ENCODE data around the gene TRIM26.
"Not testable (repeated sequence)": the region's sequence is repeated elsewhere in the genome, so short reads cannot be mapped to it uniquely, and the experiment has no call there.

Gene TRIM26

DNA sequence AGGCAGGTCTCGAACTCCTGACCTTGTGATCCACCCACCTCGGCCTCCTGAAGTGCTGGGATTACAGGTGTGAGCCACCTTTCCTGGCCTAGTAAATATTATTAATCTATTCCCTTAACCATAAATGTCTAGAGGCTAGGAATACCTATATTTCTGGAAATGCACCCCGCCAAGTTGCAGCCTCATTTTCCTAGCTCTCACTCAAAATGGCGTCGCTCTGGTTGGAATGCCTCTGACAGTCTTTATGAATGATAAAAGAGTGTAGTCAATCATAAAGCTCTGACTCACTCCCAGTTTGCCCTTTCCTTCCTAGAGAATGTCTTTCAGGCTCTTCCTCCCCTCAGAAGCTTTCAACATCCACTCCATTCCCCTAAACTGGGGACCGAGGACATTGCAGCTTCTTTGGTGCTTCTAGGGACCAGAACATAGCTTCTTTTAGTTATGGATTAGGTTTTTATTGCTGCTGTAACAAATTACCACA, 14.1 kb upstream of the TRIM26 start:
- Histone ChIP-seq H3K4me1 (ENCODE audit: control insufficient read depth, insufficient read depth, low read length, unreplicated experiment) (no peaks in the 10 kb centered on the region), H3K4me3 (ENCODE audit: low read depth, low read length) (no peak overlapping the region), H2AFZ (ENCODE audit: low read length, unreplicated experiment) (no peak overlapping the region), H3K79me2 (ENCODE audit: control insufficient read depth, insufficient read depth, low read length, unreplicated experiment) (no peaks in the 10 kb centered on the region), H3K27ac (ENCODE audit: low read depth, low read length) (no peak overlapping the region), H3K27me3 (ENCODE audit: insufficient read depth, low read length) (peaks cover 34% of the 10 kb centered on the region), H3K36me3 (ENCODE audit: insufficient read depth, low read length) (no peaks in the 10 kb centered on the region)

DNA sequence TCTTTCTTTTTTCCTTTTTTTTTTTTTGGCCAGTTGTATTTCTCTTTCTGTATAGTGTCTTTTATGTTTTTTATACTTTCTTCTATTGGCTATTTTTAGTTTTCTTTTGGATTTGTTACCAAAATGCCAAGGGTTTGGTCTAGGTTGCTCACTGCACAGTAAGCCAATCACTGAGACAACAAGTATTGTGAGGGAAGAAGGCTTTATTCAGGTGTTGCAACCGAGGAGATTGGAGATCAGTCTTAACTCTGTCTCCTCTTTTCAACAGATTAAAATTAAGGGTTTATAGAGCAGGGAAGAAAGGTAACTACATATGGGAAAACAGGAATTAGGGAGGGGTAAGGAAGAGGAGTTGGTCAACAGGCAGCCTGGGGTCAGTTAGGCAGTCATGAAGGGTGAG, 10.1 kb upstream of the TRIM26 start:
- Histone ChIP-seq H3K27me3 (ENCODE audit: insufficient read depth, low read length) (peaks cover 12% of the 10 kb centered on the region; the same call in 1 of the 2 replicates), H3K4me3 (ENCODE audit: low read depth, low read length) (no peak overlapping the region), H3K27ac (ENCODE audit: low read depth, low read length) (no peak overlapping the region), H3K36me3 (ENCODE audit: insufficient read depth, low read length) (no peaks in the 10 kb centered on the region), H2AFZ (ENCODE audit: low read length, unreplicated experiment) (no peak overlapping the region), H3K4me1 (ENCODE audit: control insufficient read depth, insufficient read depth, low read length, unreplicated experiment) (no peaks in the 10 kb centered on the region), H3K79me2 (ENCODE audit: control insufficient read depth, insufficient read depth, low read length, unreplicated experiment) (no peaks in the 10 kb centered on the region)

DNA sequence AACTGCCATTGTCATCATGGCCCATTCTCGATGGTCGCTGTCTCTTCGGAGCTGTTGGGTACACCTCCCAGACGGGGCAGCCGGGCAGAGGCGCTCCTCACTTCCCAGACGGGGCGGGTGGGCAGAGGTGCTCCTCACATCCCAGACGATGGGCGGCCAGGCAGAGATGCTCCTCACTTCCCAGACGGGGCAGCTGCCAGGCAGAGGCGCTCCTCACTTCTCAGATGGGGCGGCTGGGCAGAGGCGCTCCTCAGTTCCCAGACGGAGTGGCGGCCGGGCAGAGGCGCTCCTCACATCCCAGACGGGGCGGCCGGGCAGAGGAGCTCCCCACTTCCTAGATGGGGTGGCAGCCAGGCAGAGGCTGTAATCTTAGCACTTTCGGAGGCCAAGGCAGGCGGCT, 8.8 kb upstream of the TRIM26 start:
- not testable (repeated sequence) for H3K36me3 ChIP-seq (ENCODE audit: insufficient read depth, low read length); H3K79me2 ChIP-seq (ENCODE audit: control insufficient read depth, insufficient read depth, low read length, unreplicated experiment); H3K27ac ChIP-seq (ENCODE audit: low read depth, low read length); H2AFZ ChIP-seq (ENCODE audit: low read length, unreplicated experiment); H3K4me1 ChIP-seq (ENCODE audit: control insufficient read depth, insufficient read depth, low read length, unreplicated experiment); H3K4me3 ChIP-seq (ENCODE audit: low read depth, low read length)
- H3K27me3 ChIP-seq (ENCODE audit: insufficient read depth, low read length), result peaks cover 12% of the 10 kb centered on the region; the same call in 1 of the 2 replicates

DNA sequence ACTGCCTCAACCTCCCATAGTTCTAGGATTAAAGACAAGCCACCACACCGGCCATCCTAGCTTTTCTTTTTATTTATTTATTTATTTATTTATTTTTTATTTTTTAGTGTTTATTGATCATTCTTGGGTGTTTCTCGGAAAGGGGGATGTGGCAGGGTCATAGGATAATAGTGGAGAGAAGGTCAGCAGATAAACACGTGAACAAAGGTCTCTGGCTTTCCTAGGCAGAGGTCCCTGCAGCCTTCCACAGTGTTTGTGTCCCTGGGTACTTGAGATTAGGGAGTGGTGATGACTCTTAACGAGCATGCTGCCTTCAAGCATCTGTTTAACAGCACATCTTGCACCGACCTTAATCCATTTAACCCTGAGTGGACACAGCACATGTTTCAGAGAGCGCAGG, 8.2 kb upstream of the TRIM26 start:
- H3K79me2 ChIP-seq (ENCODE audit: control insufficient read depth, insufficient read depth, low read length, unreplicated experiment); H3K4me3 ChIP-seq (ENCODE audit: low read depth, low read length); H3K27ac ChIP-seq (ENCODE audit: low read depth, low read length); H3K36me3 ChIP-seq (ENCODE audit: insufficient read depth, low read length); H3K4me1 ChIP-seq (ENCODE audit: control insufficient read depth, insufficient read depth, low read length, unreplicated experiment); H2AFZ ChIP-seq (ENCODE audit: low read length, unreplicated experiment): not testable (repeated sequence)
- peaks cover 11% of the 10 kb centered on the region; the same call in 1 of the 2 replicates for H3K27me3 ChIP-seq (ENCODE audit: insufficient read depth, low read length)

DNA sequence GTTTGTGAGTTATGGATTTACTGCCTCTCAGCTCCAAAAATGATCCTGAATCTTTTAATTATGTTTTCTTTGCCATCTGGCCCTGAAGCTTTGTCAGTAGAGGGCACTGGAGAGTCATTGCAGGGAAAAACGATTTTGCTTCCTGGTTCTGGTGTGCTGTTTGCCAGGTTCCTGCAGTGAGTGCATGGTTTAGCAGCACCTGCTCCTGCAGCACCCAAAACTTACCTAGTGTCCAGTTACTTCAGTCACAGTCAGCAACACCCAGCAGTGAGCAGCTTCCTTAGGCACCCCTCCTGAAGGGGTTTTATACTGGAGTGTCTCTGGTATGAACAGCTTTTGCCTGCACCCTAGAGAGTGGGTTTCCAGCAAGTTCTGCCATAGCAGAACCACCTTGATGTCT, 6.0 kb upstream of the TRIM26 start:
- H3K27me3 ChIP-seq (ENCODE audit: insufficient read depth, low read length), result no peaks in the 10 kb centered on the region
- H3K79me2 ChIP-seq (ENCODE audit: control insufficient read depth, insufficient read depth, low read length, unreplicated experiment), result no peaks in the 10 kb centered on the region
- H3K4me3 ChIP-seq (ENCODE audit: low read depth, low read length), result no peak overlapping the region
- H3K4me1 ChIP-seq (ENCODE audit: control insufficient read depth, insufficient read depth, low read length, unreplicated experiment), result no peaks in the 10 kb centered on the region
- no peak overlapping the region for H2AFZ ChIP-seq (ENCODE audit: low read length, unreplicated experiment)
- no peak overlapping the region for H3K27ac ChIP-seq (ENCODE audit: low read depth, low read length)
- H3K36me3 ChIP-seq (ENCODE audit: insufficient read depth, low read length), result no peaks in the 10 kb centered on the region

DNA sequence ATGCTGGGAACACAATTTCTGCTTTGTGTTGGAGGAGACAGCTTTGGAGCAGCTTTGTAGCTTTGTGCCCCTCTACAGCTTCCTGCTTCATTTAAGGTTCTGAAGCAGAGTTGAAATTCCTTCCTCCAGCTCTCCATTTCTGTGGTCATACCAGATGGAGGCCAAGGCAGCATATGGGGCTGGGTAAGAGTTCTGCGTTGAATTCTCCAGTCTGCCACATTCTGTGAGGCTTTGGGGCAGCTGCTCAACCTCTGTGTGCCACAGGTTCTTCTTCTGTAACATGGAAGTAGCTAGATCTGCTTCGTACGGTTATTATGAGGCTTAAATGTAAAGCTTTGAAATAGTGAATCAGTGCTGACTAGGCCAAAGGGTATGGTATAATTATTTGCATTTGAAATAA, 2.9 kb upstream of the TRIM26 start:
- Histone ChIP-seq H3K4me3 (ENCODE audit: low read depth, low read length) (no peak overlapping the region), H3K79me2 (ENCODE audit: control insufficient read depth, insufficient read depth, low read length, unreplicated experiment) (peaks cover 20% of the 10 kb centered on the region), H3K4me1 (ENCODE audit: control insufficient read depth, insufficient read depth, low read length, unreplicated experiment) (peaks cover 12% of the 10 kb centered on the region), H3K27ac (ENCODE audit: low read depth, low read length) (no peak overlapping the region), H3K36me3 (ENCODE audit: insufficient read depth, low read length) (no peaks in the 10 kb centered on the region), H2AFZ (ENCODE audit: low read length, unreplicated experiment) (no peak overlapping the region), H3K27me3 (ENCODE audit: insufficient read depth, low read length) (no peaks in the 10 kb centered on the region)

DNA sequence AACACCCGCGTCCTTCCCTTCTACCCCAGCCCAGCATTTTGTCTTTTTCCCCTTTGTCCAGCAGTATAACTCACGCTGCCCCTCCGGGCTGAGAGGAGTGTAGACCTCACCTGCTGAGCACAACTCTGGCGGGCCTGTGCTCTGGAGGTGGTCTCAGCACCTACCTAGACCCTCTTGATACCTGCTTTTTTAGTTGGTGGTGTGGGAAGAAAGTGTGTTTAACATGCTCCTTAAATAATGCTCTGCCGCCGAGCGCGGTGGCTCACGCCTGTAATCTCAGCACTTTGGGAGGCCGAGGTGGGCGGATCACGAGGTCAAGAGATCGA, 1.4 kb upstream of the TRIM26 start:
- H3K4me1 ChIP-seq (ENCODE audit: control insufficient read depth, insufficient read depth, low read length, unreplicated experiment), result peaks cover 21% of the 10 kb centered on the region
- no peaks in the 10 kb centered on the region for H3K27me3 ChIP-seq (ENCODE audit: insufficient read depth, low read length)
- no peak overlapping the region for H3K27ac ChIP-seq (ENCODE audit: low read depth, low read length)
- H3K79me2 ChIP-seq (ENCODE audit: control insufficient read depth, insufficient read depth, low read length, unreplicated experiment), result peaks cover 32% of the 10 kb centered on the region
- H2AFZ ChIP-seq (ENCODE audit: low read length, unreplicated experiment), result peak overlapping the region; percentile 89
- no peaks in the 10 kb centered on the region for H3K36me3 ChIP-seq (ENCODE audit: insufficient read depth, low read length)
- H3K4me3 ChIP-seq (ENCODE audit: low read depth, low read length), result peak overlapping the region; percentile 83

DNA sequence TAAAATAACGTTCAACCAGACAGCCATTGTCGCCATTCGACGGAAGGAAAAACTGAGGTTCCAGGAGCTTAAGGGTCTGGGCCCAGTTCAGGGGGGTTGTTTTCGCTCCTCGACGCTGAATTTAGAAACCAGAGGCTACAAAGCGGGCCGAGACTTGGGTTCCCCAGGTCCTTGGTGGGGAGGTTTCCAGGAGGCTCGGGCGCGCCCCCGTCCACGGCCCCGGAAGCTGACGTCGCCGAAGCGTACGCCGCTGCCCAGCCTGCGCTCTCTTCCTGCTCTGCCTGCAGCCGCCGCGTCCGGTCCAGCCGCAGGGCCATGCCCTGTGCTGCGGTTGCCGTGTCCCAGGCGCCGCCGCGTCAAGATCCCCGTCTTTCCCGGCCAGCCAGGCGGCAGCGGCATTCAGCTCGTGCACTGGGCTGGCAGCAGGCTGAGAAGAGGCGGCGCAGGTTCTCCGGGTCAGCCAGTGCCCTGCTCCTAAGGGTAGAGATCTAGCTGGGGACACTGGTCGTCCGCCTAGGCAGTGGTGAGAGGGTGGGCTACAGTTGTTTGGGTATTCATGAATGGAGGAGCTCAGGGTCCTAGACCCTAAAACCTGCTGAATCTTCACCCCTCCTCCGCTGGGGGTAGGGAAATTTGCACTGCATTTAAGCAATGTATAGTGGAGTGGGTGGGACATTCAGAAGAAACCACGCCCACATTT, 901 bp upstream of the TRIM26 start:
- Histone ChIP-seq H3K27me3 (ENCODE audit: insufficient read depth, low read length) (no peaks in the 10 kb centered on the region), H3K36me3 (ENCODE audit: insufficient read depth, low read length) (no peaks in the 10 kb centered on the region), H3K4me1 (ENCODE audit: control insufficient read depth, insufficient read depth, low read length, unreplicated experiment) (peaks cover 21% of the 10 kb centered on the region), H3K4me3 (ENCODE audit: low read depth, low read length) (peak overlapping the region; percentile 83), H3K79me2 (ENCODE audit: control insufficient read depth, insufficient read depth, low read length, unreplicated experiment) (peaks cover 37% of the 10 kb centered on the region), H2AFZ (ENCODE audit: low read length, unreplicated experiment) (peak overlapping the region; percentile 89), H3K27ac (ENCODE audit: low read depth, low read length) (peak overlapping the region; percentile 90)

DNA sequence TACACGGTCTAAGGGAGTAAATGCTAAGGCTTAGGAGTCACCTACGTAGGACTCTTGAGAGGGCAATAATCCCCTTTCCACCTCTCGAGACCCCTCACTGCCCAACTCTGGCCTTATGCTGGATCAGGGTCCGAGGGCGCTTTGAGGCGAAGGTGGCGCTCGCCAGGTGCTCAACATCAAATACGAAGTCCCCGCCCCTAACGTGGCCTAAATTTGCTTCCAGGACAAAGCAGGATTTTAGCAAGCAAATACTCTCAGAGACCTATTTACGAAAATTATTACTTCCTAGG, 406 bp upstream of the TRIM26 start:
- H3K79me2 ChIP-seq (ENCODE audit: control insufficient read depth, insufficient read depth, low read length, unreplicated experiment), result peaks cover 41% of the 10 kb centered on the region
- H3K4me1 ChIP-seq (ENCODE audit: control insufficient read depth, insufficient read depth, low read length, unreplicated experiment), result peaks cover 22% of the 10 kb centered on the region
- no peaks in the 10 kb centered on the region for H3K27me3 ChIP-seq (ENCODE audit: insufficient read depth, low read length)
- peak overlapping the region; percentile 90 for H3K27ac ChIP-seq (ENCODE audit: low read depth, low read length)
- H3K36me3 ChIP-seq (ENCODE audit: insufficient read depth, low read length), result no peaks in the 10 kb centered on the region
- peak overlapping the region; percentile 83 for H3K4me3 ChIP-seq (ENCODE audit: low read depth, low read length)
- H2AFZ ChIP-seq (ENCODE audit: low read length, unreplicated experiment), result peak overlapping the region; percentile 70

DNA sequence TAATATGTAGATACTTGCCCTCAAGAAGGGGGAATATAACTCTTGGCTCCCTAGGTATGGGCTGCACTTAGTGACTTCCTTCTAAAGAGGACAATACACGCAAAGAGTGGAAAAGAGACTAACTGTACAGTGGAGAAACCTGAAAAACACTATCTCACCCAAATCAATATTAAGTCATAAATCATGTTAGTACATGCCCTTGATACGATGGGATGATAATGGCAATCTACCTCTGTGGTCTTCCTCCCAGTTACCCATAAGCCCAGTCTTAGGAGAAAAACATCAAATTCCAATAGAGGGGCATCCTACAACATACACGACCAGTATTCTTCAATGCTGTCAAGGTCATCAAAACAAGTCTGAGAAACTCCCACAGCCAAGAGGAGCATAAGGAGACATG, 1.3 kb downstream of the TRIM26 start:
- Histone ChIP-seq H3K4me1 (ENCODE audit: control insufficient read depth, insufficient read depth, low read length, unreplicated experiment) (peaks cover 39% of the 10 kb centered on the region), H3K36me3 (ENCODE audit: insufficient read depth, low read length) (no peaks in the 10 kb centered on the region), H2AFZ (ENCODE audit: low read length, unreplicated experiment) (no peak overlapping the region), H3K4me3 (ENCODE audit: low read depth, low read length) (peak overlapping the region; percentile 83), H3K79me2 (ENCODE audit: control insufficient read depth, insufficient read depth, low read length, unreplicated experiment) (peaks cover 58% of the 10 kb centered on the region), H3K27ac (ENCODE audit: low read depth, low read length) (no peak overlapping the region), H3K27me3 (ENCODE audit: insufficient read depth, low read length) (no peaks in the 10 kb centered on the region)

DNA sequence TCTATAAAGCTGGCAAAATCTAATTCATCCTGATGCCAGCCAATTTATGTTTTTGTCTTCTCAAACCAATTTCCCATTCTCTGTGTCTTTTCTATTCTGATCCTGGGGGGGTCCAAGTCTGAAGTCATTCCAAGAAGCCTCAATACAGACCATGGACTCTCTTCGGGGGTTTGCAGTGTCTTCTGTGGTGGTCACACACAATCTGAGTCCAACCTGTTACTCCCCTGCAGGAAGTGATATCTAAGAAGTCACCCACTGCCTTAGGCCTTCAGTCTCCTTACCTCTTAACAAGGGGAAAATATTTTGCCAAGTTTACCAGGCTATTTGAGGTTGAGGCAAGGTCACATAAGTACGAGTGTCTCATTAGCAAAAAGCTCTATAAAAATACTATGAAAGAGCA, 1.9 kb downstream of the TRIM26 start:
- no peak overlapping the region for H3K27ac ChIP-seq (ENCODE audit: low read depth, low read length)
- no peaks in the 10 kb centered on the region for H3K36me3 ChIP-seq (ENCODE audit: insufficient read depth, low read length)
- H3K4me1 ChIP-seq (ENCODE audit: control insufficient read depth, insufficient read depth, low read length, unreplicated experiment), result peaks cover 45% of the 10 kb centered on the region
- H2AFZ ChIP-seq (ENCODE audit: low read length, unreplicated experiment), result no peak overlapping the region
- no peaks in the 10 kb centered on the region for H3K27me3 ChIP-seq (ENCODE audit: insufficient read depth, low read length)
- peak overlapping the region; percentile 83 for H3K4me3 ChIP-seq (ENCODE audit: low read depth, low read length)
- peaks cover 64% of the 10 kb centered on the region for H3K79me2 ChIP-seq (ENCODE audit: control insufficient read depth, insufficient read depth, low read length, unreplicated experiment)

All from ACC112 (cell line).